ENCODE measurements around the gene CASTOR1. TPM values are rescaled to one million over a fixed set of nuclear protein-coding genes. Genes with fewer than 3 reads are reported as not detected.

Gene CASTOR1
- total and polyA plus RNA-seq, 2 donors (not counting 3 experiments of a cell fraction or from before 2014, with no cell fraction given), result 8.1 to 26.8 TPM

- Histone ChIP-seq H3K27me3 (ENCODE audit: control insufficient read depth in 2 of 2, insufficient read depth in 2 of 2, low read length in 2 of 2) (no peaks in the 10 kb centered on the region), H3K9ac (replicated peaks; ENCODE audit: extremely low read depth, insufficient read depth, low read length) (no peak overlapping the region), H3K9me3 (replicated peaks; ENCODE audit: control insufficient read depth, insufficient read depth, low read length) (no peaks in the 10 kb centered on the region), H3K9me1 (replicated peaks; ENCODE audit: control insufficient read depth, extremely low read depth, insufficient read depth, low read length) (no peaks in the 10 kb centered on the region), H3K79me2 (ENCODE audit: control insufficient read depth, insufficient read depth, low read length) (no peaks in the 10 kb centered on the region), H3K4me1 (ENCODE audit: control insufficient read depth, extremely low read depth, insufficient read depth, low read length) (peaks cover 1% of the 10 kb centered on the region), H3K27ac (ENCODE audit: insufficient read depth, low read depth, low read length) (no peak overlapping the region), H3K4me3 (replicated peaks in 1 of 3; ENCODE audit: insufficient read depth in 1 of 3, low read depth in 1 of 3, low read length in 3 of 3) (no peak overlapping the region), H3K36me3 (ENCODE audit: control insufficient read depth in 2 of 2, extremely low read depth in 1 of 2, insufficient read depth in 2 of 2, low read length in 2 of 2) (no peaks in the 10 kb centered on the region), H2AFZ (ENCODE audit: low read depth, low read length) (no peak overlapping the region), H4K20me1 (replicated peaks; ENCODE audit: control insufficient read depth, extremely low read depth, insufficient read depth, low read length) (no peaks in the 10 kb centered on the region), H3K4me2 (ENCODE audit: insufficient read depth, low read length) (no peak overlapping the region)
- ChIA-PET CTCF (interaction anchor here (0.8 to 1.4 kb wide), 2 partner anchors 20 to 119 kb away, joined by 4 to 5 read pairs; partner anchors contain the start of gene RNF215), POLR2A (no interaction called here)
- no peak for DNase-seq (ENCODE audit: low read depth, low spot score)
- intact Hi-C loops (cut with micrococcal nuclease) (no loop called here), dilution Hi-C loops (cut with MboI; ENCODE audit: extremely low pct_ligation_motif_present, low sequenced_read_pairs) (no loop called here)
- no peak for FAIRE-seq
- no peak for TF ChIP-seq MAX (IDR thresholded peaks at IDR 0.05; ENCODE audit: insufficient read depth, insufficient read length)
- TF ChIP-seq JUN (IDR thresholded peaks at IDR 0.05; ENCODE audit: borderline replicate concordance, insufficient read depth, insufficient read length, low read depth), result no peak
- TF ChIP-seq GATA2 (IDR thresholded peaks at IDR 0.05; ENCODE audit: insufficient read depth, insufficient read length, low read depth, low read length), result no peak
- TF ChIP-seq POLR2A (IDR thresholded peaks at IDR 0.05; ENCODE audit: low read depth, low read length), result no peak
- TF ChIP-seq EZH2 (IDR thresholded peaks at IDR 0.05; ENCODE audit: borderline replicate concordance, low read depth, low read length, severe bottlenecking), result no peak
- no peak for TF ChIP-seq CTCF (IDR thresholded peaks at IDR 0.05; ENCODE audit: extremely low read depth in 1 of 2, insufficient read depth in 1 of 2, low read depth in 1 of 2, low read length in 2 of 2)
- TF ChIP-seq POLR2AphosphoS5 (IDR thresholded peaks at IDR 0.05; ENCODE audit: insufficient read depth, low read depth, low read length), result no peak
- no peak for TF ChIP-seq FOS (IDR thresholded peaks at IDR 0.05; ENCODE audit: borderline replicate concordance, insufficient read depth, low read length)
- no peak for TF ChIP-seq MYC (IDR thresholded peaks at IDR 0.05; ENCODE audit: low read depth, low read length)
- BruUV-seq (replicated peaks), result no TSS peak
Observed at GRCh38 chr22:30268331-30268730, 21.0 kb downstream of the CASTOR1 start.

All from endothelial cell of umbilical vein (primary cell).